ENCODE measurements around the gene FLYWCH1. TPM values are rescaled to one million over a fixed set of nuclear protein-coding genes. Genes with fewer than 3 reads are reported as not detected.

The FLYWCH1 gene
- total and polyA plus RNA-seq, 4 donors: 3.9 to 12.2 (median 7.8) TPM

DNA sequence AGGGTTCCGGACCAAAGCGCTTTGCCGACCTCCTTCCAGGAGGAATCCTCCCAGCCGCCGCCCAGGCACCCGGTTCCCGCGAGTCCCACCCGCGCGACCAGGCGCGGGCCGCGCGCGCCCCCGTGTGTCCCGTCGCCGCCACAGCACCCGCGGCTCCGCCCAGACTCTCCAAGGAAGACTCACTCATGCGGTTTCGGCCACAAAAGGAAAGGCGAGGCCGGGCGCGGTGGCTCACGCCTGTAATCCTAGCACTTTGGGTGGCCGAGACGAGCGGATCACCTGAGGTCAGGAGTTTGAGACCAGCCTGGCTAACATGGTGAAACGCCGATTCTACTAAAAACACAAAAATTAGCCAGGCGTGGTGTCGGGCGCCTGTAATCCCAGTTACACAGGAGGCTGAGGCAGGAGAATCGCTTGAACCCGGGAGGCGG lies 72.0 kb downstream of the FLYWCH1 start:
- peak overlapping the region in 1 of 3 donors; percentile 30 for H3K4me3 ChIP-seq (ENCODE audit: low read depth in 1 of 3, low read length in 3 of 3)
- DNase-seq (ENCODE audit: low spot score): peak; percentile 87
- WGBS: 9% methylated on average over 42 of the region's 42 CpGs
- H3K27ac ChIP-seq (ENCODE audit: low read depth in 1 of 2, low read length in 2 of 2): no peak overlapping the region
- H3K4me1 ChIP-seq (ENCODE audit: control insufficient read depth in 4 of 4, insufficient read depth in 4 of 4, low read length in 3 of 4): peaks cover 3 to 30% (median 14%) of the 10 kb centered on the region in 4 donors
- H3K9ac ChIP-seq (ENCODE audit: low read depth in 1 of 2, low read length in 2 of 2): no peak overlapping the region
- H3K9me3 ChIP-seq (ENCODE audit: control insufficient read depth in 4 of 4, low read length in 3 of 4): no peaks in the 10 kb centered on the region
- H3K36me3 ChIP-seq (ENCODE audit: control insufficient read depth in 4 of 4, insufficient read depth in 3 of 4, low read depth in 1 of 4, low read length in 3 of 4): no peaks in the 10 kb centered on the region
- TF ChIP-seq, protein P1, sequence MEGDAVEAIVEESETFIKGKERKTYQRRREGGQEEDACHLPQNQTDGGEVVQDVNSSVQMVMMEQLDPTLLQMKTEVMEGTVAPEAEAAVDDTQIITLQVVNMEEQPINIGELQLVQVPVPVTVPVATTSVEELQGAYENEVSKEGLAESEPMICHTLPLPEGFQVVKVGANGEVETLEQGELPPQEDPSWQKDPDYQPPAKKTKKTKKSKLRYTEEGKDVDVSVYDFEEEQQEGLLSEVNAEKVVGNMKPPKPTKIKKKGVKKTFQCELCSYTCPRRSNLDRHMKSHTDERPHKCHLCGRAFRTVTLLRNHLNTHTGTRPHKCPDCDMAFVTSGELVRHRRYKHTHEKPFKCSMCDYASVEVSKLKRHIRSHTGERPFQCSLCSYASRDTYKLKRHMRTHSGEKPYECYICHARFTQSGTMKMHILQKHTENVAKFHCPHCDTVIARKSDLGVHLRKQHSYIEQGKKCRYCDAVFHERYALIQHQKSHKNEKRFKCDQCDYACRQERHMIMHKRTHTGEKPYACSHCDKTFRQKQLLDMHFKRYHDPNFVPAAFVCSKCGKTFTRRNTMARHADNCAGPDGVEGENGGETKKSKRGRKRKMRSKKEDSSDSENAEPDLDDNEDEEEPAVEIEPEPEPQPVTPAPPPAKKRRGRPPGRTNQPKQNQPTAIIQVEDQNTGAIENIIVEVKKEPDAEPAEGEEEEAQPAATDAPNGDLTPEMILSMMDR (IDR thresholded peaks at IDR 0.05; ENCODE audit: low read depth, low read length, missing input control): peak; percentile 83
- TF ChIP-seq YY1 (IDR thresholded peaks at IDR 0.05) (no peak), SP1 (IDR thresholded peaks at IDR 0.05) (no peak), EGR1 (IDR thresholded peaks at IDR 0.05; ENCODE audit: low read depth in 2 of 2) (no peak), RXRA (IDR thresholded peaks at IDR 0.05) (no peak), FOXA1 (IDR thresholded peaks at IDR 0.05) (no peak), NR2F2 (IDR thresholded peaks at IDR 0.05) (no peak), RAD21 (IDR thresholded peaks at IDR 0.05) (peak in 1 of 2 donors; percentile 72), HNF4A (conservative IDR thresholded peaks at IDR 0.05) (no peak)
- TF ChIP-seq, protein P2, sequence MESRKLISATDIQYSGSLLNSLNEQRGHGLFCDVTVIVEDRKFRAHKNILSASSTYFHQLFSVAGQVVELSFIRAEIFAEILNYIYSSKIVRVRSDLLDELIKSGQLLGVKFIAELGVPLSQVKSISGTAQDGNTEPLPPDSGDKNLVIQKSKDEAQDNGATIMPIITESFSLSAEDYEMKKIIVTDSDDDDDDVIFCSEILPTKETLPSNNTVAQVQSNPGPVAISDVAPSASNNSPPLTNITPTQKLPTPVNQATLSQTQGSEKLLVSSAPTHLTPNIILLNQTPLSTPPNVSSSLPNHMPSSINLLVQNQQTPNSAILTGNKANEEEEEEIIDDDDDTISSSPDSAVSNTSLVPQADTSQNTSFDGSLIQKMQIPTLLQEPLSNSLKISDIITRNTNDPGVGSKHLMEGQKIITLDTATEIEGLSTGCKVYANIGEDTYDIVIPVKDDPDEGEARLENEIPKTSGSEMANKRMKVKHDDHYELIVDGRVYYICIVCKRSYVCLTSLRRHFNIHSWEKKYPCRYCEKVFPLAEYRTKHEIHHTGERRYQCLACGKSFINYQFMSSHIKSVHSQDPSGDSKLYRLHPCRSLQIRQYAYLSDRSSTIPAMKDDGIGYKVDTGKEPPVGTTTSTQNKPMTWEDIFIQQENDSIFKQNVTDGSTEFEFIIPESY (IDR thresholded peaks at IDR 0.05): no peak
- TF ChIP-seq, protein P3, sequence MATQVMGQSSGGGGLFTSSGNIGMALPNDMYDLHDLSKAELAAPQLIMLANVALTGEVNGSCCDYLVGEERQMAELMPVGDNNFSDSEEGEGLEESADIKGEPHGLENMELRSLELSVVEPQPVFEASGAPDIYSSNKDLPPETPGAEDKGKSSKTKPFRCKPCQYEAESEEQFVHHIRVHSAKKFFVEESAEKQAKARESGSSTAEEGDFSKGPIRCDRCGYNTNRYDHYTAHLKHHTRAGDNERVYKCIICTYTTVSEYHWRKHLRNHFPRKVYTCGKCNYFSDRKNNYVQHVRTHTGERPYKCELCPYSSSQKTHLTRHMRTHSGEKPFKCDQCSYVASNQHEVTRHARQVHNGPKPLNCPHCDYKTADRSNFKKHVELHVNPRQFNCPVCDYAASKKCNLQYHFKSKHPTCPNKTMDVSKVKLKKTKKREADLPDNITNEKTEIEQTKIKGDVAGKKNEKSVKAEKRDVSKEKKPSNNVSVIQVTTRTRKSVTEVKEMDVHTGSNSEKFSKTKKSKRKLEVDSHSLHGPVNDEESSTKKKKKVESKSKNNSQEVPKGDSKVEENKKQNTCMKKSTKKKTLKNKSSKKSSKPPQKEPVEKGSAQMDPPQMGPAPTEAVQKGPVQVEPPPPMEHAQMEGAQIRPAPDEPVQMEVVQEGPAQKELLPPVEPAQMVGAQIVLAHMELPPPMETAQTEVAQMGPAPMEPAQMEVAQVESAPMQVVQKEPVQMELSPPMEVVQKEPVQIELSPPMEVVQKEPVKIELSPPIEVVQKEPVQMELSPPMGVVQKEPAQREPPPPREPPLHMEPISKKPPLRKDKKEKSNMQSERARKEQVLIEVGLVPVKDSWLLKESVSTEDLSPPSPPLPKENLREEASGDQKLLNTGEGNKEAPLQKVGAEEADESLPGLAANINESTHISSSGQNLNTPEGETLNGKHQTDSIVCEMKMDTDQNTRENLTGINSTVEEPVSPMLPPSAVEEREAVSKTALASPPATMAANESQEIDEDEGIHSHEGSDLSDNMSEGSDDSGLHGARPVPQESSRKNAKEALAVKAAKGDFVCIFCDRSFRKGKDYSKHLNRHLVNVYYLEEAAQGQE (IDR thresholded peaks at IDR 0.05): no peak
- TF ChIP-seq, protein P4, sequence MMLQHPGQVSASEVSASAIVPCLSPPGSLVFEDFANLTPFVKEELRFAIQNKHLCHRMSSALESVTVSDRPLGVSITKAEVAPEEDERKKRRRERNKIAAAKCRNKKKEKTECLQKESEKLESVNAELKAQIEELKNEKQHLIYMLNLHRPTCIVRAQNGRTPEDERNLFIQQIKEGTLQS (IDR thresholded peaks at IDR 0.05): no peak
- TF ChIP-seq, protein P5, sequence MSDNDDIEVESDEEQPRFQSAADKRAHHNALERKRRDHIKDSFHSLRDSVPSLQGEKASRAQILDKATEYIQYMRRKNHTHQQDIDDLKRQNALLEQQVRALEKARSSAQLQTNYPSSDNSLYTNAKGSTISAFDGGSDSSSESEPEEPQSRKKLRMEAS (IDR thresholded peaks at IDR 0.05): no peak
- peaks cover 0 to 2% (median 0%) of the 10 kb centered on the region in 4 donors for H3K27me3 ChIP-seq (ENCODE audit: control insufficient read depth in 4 of 4, insufficient read depth in 4 of 4, low read length in 3 of 4)

DNA sequence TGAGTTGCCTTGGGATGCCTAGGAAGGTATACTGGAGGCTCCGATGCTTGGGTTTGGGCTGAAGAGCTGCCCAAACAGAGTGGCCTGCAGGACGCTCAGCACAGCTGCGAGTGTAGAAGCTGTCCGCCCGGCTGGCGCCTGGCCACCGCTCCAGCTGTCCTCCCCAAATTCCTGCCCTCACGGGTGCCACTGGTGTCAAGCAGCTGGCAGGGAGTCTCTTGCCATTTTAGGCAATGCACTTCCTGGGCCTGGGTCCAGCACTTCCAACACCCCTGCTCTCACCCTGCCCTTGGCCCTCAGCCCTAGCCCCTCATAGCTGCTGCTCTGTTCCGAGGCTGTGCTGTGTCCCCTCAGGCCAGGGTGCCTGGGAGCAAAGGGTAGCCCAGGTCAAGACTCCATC lies 73.7 kb downstream of the FLYWCH1 start:
- DNase-seq (ENCODE audit: low spot score): no peak
- H3K36me3 ChIP-seq (ENCODE audit: control insufficient read depth in 4 of 4, insufficient read depth in 3 of 4, low read depth in 1 of 4, low read length in 3 of 4): no peaks in the 10 kb centered on the region
- TF ChIP-seq HNF4G (IDR thresholded peaks at IDR 0.05) (no peak), GABPA (IDR thresholded peaks at IDR 0.05 in 1 of 2, conservative IDR thresholded peaks at IDR 0.05 in 1 of 2) (no peak), RAD21 (IDR thresholded peaks at IDR 0.05) (no peak), FOXA2 (IDR thresholded peaks at IDR 0.05) (no peak), SP1 (IDR thresholded peaks at IDR 0.05) (no peak), EGR1 (IDR thresholded peaks at IDR 0.05; ENCODE audit: low read depth in 2 of 2) (no peak), NR2F2 (IDR thresholded peaks at IDR 0.05) (no peak), TAF1 (conservative IDR thresholded peaks at IDR 0.05) (no peak), JUND (IDR thresholded peaks at IDR 0.05) (no peak), YY1 (IDR thresholded peaks at IDR 0.05) (no peak), FOXA1 (IDR thresholded peaks at IDR 0.05) (no peak), HNF4A (conservative IDR thresholded peaks at IDR 0.05) (no peak)
- TF ChIP-seq, protein P1 (IDR thresholded peaks at IDR 0.05; ENCODE audit: low read depth, low read length, missing input control): no peak
- TF ChIP-seq, protein P5 (IDR thresholded peaks at IDR 0.05): no peak
- TF ChIP-seq, protein P4 (IDR thresholded peaks at IDR 0.05): no peak
- TF ChIP-seq, protein P2 (IDR thresholded peaks at IDR 0.05): no peak

More for the DNA sequence above, 73.7 kb downstream of the FLYWCH1 start:
- Histone ChIP-seq H3K4me1 (ENCODE audit: control insufficient read depth in 4 of 4, insufficient read depth in 4 of 4, low read length in 3 of 4) (peaks cover 0 to 24% (median 12%) of the 10 kb centered on the region in 4 donors), H3K27ac (ENCODE audit: low read depth in 1 of 2, low read length in 2 of 2) (no peak overlapping the region), H3K9ac (ENCODE audit: low read depth in 1 of 2, low read length in 2 of 2) (no peak overlapping the region), H3K27me3 (ENCODE audit: control insufficient read depth in 4 of 4, insufficient read depth in 4 of 4, low read length in 3 of 4) (no peaks in the 10 kb centered on the region), H3K4me3 (ENCODE audit: low read depth in 1 of 3, low read length in 3 of 3) (no peak overlapping the region), H3K9me3 (ENCODE audit: control insufficient read depth in 4 of 4, low read length in 3 of 4) (no peaks in the 10 kb centered on the region)
- 64% methylated on average over 9 of the region's 9 CpGs for WGBS

Measured in liver (tissue), 9 donors.